GM19463 (cell line): ENCODE results near the gene GBX2.

Experiments used
- ATAC-seq: cut with Tn5 transposase; IDR thresholded peaks from one replicate; pipeline ENCODE4 v1.9.1; 2021; ENCODE audit warnings: mild to moderate bottlenecking, moderate library complexity; ENCODE audit not compliant: unreplicated experiment

GBX2 gene

DNA sequence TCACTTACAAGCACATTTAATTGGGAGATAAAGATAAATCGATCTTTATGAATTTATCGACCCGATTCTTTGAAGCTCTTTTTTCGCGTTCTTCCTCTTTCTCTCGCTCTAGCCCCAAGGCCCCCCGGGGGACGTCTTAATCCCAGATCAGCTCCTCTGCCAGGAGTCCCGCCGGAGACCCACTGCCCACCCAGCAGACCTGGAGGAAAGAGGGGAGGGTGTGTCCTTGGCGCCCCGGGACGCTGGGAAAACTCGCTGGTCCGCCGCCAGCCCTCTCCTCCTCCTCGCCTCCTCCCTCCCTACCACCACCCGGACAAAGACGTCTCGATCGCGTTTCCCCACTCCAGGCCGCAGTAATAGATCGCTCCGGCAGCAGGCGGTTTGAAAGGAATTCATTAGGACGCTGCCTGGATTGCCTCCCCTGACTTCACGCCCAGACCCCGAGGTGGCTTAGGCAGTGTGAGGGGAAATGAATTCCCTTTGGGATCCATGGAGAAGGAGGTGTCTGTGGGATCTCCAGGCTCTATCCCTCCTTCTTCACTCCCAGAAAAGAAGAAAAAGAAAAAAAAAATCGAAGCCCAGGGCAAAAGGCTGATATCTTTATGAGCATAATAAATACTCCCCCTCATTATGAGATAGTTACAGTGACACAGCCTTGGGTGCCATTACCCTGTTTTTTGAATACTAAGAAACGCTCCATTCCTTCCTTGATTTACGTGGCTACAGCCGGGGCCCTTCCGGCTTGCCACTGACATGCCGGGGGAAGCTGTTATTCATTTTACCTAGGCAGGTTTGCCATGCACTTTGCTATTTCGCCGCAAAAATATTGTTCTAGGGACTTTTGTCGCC is 1.8 kb upstream of the GBX2 start:
- no peak for ATAC-seq

DNA sequence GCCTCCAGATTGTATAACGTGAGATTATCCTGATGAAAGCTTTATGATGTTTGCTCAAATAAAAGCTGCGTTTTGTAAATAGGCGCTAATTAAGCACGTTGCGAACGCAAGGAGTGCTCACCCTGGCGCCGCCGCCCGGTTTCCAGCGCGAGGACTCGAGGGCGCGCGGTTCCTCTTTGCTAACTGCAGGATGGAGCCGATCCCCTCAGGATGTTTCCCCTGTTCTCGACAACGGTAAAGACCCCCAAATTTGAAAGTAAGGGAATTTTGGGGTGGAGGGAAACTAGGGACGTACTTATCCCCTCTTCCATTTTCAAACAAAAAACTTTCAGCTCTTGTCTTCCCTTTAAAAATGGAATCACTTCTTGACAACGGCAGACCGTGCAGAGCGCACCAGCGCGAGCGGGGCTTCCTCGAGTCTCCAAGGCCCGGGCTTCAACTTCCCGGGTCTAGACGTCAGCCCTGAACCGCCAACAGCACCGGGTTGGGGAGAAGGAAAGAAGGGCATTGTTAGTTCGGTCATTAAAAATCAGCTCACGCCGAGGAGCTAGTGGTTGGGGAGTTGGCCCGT is 1.1 kb upstream of the GBX2 start:
- no peak for ATAC-seq

DNA sequence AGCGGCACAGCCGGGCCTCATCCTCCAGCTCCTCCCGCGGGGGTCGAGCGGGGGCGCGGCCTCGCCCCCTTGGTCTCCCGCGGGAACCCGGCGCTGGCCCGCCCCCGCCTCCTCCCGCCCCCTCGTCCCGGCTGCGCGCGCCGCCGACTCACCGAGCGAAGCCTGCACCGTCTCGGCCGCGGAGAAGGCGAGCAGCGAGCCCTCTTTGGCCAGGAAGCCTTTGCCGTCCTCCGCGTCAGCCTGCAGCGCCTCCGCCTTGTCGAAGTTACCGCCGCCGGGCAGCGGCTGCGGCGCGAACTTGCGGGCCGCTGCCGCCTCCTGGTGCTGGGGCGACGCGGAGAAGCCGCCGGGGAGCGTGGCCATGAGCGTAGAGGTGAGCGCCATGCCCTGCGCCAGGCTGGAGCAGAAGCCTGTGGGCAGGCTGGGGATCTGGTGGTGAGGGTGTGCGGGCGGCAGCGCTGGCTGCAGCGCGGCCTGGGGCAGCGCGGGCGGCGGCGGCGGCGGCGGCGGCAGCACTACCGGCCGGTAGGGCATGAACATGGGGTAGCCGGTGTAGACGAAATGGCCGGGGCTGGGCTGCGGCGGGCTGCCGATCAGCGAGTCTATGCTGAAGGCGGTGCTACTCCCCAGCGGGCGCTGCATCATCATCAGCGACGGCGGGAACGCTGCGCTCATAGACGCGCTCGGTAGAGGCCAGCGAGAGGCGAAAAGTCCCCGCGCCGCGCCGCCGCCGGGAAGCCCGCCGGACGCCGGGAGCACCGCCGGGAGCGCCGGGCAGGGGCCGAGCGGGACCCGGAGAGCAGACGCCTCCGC is 683 bp downstream of the GBX2 start:
- no peak for ATAC-seq

DNA sequence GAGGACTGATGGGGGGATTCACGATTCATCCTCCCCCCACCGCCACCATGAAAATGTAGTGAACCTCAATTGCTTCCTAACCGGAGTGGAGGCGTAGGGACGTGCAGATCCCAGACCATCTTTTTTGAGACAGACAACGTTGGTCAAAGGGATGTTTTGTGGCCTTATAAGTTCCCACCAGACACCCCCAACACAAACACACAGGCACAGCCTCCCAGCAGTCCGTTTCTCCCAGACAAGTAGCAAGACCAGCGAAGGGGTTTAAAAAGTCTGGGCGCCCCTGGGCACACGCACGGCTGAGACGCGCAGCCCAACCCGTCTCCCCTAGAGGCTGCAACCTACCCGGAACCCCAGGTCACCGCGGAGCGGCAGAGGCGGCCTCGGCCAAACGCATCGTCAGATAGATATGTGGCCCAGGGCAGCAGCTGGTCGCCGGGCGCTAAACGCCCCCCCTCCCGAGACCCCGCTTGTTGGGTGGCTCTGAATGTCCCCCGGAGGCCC is 1.3 kb downstream of the GBX2 start:
- ATAC-seq: no peak

DNA sequence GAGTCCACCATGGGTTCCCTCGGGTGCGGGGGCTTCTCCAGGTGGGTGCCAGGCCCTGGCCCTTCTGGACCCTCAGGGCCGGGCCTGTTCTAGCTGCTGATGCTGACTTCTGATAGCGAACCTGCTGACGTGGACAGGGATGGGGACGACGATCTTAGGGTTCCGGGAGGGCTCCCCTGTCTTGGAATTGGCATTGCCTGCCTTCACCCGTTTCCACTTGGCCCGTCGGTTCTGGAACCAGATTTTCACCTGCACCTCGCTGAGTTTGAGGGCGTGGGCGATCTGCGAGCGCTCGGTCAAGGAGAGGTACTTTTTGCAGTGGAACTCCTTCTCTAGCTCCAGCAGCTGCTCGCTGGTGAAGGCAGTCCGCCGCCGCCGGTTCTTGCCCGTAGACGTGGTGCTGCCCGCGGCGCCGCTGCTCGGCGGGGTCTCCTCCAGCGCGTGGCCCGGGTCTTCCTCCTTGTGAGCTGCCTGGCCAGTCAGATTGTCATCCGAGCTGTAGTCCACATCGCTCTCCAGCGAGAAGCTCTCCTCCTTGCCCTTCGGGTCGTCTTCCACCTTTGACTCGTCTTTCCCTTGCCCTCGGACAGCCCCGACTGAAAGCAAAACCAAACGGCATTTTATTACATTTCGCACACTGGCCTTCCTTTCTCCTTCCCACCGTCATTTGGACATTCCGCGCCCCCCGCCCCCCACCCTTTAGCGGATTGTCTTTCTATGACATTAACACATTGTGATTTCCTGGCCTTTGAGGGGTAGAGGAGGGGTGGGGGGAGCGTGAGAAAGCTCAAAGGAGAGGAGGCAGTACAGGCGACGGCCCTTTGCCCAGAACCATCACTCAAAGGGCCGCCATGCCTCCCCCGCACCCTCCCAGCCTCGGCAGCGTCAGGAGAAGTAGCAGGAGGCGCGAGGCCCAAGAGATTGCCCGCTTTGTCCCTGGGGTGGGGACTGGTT is 2.1 kb downstream of the GBX2 start:
- no peak for ATAC-seq

DNA sequence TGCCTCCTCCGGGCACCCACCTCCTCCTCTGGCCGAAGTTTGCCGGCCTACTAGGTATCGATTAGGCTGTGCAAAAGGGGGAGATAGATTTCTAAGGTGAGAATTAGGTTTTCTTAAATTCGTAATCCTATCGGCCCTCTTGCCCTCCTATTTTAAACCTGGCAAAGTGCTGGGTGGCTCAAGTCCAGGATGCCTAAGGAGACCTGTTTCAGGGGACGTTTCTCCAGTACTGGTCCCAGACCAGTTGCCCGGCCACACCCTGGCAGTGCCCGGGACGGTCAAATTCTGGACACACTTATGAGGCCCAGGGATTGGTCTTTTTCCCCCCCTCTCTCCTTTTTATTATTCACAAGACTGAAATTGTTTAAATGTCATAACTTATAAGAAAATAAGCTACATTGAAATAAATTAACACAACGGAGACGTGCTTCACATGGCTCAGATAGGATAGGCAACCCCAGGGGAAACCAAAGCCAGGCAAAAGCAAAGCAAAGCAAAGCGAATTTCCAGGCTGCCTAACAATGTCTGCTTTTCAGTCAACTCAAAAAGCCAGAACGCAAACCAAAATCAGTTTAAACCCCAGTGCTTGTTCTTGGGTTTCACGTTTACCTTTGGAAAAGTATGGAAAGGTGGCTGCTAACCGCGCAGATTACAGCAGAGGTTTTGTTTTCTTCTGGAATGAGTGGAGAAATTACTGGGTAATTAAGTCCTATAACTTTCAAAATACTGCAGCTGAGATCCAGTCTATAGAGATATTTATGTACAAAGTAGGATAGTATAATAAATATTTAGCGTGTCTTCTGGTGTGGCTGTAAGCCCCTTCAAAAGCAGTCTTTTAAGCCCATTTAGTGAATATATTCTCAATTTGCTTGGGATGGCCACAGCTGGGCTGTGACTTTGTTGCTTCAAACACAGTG is 3.0 kb downstream of the GBX2 start:
- no peak for ATAC-seq

DNA sequence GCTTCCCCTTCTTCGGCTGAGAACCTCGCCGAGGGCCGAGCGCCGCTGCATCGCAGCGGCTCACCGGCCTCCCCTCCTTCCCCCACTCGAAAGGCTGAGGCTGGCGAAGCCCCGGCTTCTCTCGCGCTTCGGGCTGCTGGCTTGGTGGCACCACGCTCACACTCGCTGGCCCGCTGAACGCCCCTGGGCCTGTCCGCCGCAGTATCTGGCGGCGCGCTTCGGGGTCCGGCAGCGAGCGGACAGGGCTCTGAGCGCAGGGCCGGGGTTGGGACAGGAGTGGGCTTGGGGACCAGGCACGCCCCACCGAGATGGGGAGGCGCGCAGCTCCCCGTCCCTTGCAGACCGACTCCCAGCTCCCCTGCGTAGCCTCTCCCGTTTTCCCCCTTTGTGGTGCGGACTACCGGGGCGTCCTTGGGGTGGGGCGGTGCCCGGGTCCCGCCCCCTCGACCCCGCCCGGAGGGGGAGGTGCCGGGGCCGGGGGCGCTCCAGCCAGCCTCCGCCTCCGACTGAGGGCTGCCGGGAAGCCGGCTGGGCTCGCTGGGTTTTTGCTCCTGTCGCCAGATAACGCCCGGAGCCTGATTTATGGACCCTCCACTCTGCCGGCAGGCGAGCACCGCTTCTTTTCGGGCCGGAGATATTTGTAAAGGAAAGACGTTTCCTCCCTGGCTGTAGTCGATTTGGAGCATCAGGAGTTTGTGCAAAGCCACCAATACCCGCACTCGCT is 3.8 kb downstream of the GBX2 start:
- no peak for ATAC-seq

DNA sequence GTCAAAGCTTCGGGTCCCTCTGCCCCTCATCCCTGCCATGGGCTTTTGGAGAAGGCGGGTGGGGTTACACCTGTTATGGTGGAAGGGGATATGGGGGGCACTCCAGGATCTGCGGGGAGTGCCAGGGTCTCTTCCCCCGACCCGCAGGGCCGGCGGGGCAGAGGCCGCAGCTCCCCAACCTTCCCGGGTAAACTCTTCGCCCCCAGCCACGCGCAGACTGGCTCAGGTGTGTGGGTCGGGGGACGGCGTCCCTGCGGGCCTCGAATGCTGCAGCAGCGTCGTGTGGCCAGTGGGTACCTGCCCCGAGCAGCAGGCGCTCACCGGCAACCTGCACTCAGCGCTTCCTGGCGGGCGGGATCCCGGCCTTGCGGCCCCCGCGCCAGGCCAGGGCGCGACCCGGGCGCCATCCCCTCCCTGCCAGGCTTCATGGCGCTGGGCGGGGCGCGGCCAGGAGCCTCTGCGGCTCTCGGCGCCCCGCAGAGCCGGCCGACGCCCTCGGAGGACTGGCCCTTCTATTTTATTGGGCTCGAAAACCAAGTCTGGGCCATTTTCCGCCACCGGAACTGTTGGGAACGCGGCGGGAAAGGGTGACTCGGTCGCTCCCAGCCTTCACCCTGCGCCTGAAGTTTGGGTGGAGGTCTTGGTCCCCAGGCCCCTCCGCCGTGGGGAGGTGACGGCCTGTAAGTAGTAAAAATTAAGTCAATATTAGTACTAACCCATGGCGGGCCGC is 4.5 kb downstream of the GBX2 start:
- ATAC-seq: no peak

DNA sequence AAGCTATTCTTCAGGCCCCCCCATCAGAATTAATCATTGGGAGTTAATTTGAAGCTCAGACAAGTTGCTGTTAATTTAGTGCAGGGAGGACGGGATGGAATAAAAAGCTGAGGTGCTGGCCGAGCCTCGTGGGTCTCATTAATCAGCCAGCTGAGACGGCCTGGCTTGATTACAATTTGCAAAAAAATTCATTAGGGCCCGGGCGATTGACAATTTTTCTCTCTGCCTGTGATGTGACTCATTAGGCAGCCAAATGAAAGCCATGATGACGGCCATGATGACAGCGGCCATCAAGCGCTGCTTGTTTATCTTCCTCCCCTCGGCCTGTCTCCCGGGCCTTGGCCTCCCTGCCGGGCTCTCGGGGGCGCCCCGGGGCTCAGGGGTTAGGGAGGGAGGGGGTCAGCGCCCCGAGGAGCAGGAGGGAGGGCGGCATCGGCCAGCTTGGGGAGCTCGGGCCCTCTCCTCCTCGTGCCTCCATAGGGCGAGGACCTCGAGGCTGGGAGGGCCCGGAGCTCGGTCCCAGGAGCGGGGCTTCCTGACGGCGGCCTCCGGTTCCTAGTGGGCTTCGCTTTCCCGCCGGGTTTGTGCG is 5.2 kb downstream of the GBX2 start:
- no peak for ATAC-seq

DNA sequence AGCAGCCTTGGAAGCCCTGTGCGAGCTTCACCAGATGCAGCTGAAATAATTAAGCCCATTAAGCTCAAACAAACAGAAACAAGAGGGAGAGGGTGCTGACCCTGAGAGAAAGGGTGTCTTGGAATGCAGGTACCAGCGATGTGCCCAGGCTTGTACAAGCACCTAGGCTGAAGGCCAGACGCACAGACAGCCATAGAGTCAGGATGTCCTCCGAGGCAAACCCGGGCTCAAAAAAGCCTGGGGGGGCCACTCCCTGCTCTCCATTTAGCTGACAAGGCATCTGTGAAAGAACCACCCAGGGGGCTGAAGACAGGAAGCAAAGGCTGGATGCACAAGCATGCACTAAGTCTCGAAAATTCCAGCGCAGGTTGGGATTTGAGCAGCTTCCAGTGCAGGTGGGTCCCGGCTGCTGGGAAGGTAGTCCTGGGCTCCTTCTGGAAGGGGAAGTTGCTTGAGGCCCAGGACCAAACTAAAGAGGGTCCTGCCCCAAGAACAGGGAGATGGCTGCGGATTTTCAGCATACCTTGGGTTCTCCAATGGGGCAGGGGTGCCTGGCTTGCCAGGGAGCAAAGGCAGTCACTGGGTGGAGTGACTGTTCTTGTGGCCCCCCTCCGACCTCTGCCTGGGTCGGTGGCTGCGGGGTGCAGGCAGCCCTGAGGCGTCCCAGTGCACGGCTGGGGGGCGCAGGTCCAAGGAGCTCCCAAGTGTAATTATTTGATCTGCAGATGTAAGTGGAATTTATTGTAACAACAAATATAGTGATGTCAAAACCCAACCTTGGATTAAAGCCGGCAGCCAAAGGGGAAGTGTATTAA is 5.9 kb downstream of the GBX2 start:
- ATAC-seq: no peak

DNA sequence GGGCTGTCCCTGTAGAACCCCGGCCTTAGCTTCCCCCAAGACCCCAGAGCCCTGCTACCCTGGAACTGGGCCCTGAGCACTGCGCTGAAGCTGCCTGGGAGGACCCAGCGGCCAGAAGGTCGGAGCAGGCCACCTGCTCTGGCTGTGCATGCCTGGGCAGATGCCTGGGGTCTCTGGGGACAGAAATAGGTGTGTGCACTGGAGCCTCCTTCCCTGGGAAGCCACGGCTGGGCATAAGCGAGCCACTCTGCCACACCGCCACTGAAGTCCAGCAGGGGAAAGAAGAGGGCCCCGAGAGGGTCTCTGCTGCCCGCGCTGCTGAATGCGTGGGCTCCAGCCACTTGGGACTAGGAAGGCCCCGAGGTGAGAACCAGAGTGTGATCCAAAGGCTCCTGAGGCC is 6.7 kb downstream of the GBX2 start:
- no peak for ATAC-seq

DNA sequence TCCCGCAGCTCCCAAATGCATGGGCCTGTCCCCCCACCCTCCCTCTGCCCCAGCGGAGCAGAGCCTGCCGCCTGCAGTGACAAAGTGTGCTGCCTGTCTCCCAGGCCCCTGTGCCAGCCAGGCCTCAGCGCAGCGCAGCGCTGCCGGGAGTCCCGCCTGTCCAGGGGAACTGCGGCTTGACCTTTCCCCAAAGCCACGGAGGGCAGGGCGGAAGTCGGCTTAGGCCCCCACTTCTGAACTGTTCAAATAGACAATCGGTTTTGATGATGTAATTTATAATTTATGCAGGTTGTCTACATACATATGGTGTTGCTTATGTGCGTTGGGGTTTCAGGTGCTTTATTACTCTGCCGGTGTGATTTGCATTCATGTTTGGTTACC is 7.1 kb downstream of the GBX2 start:
- no peak for ATAC-seq

DNA sequence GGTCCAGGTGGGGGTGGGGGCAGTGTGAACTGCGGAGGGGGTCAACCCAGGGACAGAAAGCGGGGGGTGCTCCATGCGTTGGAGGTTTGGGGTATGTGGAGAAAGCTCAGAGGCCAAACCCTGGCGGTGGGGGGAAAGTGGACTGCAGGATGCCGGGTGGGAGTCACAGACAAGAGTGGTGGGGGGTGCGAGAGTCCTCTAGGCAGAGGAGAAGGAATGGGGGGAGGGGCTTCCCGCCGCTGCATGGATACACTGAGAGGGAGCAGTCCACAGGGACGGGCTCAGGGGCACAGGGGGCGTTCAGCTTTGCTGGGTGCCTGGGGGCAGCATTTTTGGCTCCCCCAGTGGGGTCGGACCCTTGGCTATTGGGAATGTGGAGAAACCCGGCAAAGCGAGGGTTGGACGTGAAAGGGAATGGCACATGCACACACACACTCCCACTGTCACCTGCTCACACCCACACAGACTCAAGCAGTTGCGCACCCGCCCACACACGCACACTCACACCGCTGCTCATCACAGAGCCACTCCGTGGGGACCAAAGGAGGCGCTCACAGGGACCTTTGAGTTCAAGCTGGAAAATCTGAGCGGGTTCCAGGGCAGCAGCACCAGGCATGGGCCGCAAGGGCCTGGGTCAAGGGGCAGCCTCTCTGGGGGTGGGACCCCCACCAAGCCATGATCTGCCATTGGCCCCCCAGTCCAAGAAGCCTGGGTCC is 7.7 kb downstream of the GBX2 start:
- no peak for ATAC-seq

DNA sequence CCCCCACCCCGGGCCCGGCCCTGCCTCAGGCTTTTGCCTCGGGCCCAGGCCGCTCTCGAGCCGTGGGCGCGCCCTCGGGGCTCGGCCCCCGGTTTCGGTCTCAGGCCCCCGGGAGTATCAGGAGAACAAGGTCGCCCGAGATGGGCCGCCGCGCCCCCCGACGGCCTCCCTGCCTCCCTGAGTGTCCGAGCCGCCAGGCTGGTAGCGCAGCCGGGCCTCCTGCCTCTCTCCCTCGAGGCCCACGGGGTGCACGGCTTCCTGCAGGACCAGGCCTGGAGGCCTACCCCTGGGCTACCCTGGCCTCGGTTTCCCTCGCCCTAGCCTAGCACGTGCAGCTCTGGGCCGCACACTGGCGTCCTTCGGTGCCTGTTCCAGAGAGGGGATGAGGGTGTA is 8.4 kb downstream of the GBX2 start:
- ATAC-seq: no peak

DNA sequence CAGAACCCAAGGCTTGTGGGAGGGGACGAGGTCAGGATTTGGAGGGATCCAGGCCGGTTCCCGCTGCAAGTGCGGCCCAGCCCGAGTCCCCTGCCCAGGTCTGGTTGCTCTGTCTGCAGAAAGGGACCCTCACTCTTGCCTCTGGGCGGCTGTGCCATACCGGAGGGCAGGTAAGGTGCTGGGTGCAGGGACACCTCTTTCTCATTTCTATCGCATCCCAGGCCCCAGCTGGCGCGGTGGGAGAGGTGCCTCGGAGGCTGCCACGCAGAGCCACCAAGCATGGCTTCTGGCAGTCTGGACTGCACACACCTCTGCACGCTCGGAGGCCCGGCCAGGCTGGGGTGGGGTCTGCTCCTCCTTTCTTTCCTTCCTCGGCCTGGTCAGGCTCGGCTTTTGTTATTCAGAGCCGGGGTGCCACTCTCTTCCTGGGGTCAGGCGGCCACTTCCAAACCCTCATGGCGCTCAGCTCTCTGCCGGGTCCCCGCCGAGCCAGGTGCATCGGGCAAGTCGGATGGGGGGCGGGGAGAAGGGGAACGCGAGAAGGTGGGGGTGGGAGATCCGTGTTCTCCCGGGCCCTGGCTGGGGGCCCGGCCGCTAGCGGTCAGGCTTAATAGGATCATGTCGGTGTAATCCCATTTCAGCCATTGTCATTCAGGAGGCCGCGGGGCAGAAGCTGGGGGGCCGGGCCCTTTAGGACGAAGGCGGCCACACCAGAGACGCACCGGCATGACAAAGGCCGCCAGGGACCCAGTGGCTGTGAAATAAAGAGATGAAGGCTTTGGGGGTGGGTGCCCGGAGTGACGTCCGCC is 9.0 kb downstream of the GBX2 start:
- no peak for ATAC-seq
